OCI-LY7 (cell line): Measurements from ENCODE around the gene S100PBP.

Source experiments
- CTCF ChIP-seq: fragments of 200-600 bp; sonication (generic); conservative IDR thresholded peaks from 2 replicates; pipeline ENCODE4 v1.5.1; 2014; ENCODE audit warnings: mild to moderate bottlenecking, antibody characterized with exemption, low read length, moderate library complexity, mixed read lengths
- EZH2phosphoT487 ChIP-seq: fragments of 200-600 bp; sonication (generic); IDR thresholded peaks from 2 replicates; pipeline ENCODE4 v1.6.1; 2018; ENCODE audit warnings: low read depth, borderline replicate concordance, mild to moderate bottlenecking, mixed run types, antibody characterized with exemption, low read length, moderate library complexity, mixed read lengths

- no peak for TF ChIP-seq CTCF
- no peak for TF ChIP-seq EZH2phosphoT487
Observed at GRCh38 chr1:32808580-32808979, 8.9 kb upstream of the S100PBP start.
